Fibroblast of skin of scalp (primary cell): Measurements from ENCODE around the gene MESP2.
A peak's percentile ranks its signal among the peaks of the same experiment; 100 is the strongest.

Source experiments
- DNase-seq: peaks from one replicate; pipeline ENCODE4 v3.0.0-alpha.2; 2013

Gene MESP2

DNA sequence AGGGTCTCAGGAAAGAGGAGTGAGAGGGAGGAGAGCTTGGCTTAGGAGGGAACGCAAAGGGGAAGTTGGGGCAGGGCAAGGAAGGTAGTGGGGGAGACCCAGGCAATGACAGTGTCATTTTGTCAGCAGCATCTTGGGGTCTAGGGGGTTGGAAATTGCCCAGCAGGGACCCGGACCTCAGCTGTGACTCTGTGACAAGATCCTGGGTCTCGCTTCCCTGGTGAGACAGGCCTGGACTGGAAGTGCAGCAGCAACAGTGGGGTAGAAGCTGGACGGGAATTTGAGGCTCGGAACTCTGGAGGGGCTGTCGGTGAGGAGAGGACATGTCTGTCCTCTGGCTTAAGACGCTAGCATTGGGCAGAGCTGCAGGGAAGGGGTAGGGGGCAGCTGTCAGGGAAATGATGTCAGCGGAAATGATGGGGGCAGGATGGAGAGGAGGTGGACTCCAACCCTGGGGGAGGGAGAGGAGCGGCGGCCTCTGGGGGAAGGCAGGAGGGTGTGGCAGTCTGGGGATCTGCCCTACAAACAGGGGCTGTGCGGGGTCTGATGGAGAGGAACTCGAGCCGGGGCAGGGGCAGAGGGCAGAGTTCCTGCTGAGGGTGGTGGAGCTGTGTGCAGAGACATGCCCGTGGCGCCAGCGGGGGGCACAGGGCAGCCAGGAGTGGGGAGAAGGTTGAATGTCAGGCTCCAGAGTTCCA is 26.2 kb downstream of the MESP2 start:
- DNase-seq: no peak

- no peak for DNase-seq
Measured at GRCh38 chr15:89802986-89803824, 27.1 kb downstream of the MESP2 start.

- no peak for DNase-seq
Measured at GRCh38 chr15:89803941-89804800, 28.0 kb downstream of the MESP2 start.

DNA sequence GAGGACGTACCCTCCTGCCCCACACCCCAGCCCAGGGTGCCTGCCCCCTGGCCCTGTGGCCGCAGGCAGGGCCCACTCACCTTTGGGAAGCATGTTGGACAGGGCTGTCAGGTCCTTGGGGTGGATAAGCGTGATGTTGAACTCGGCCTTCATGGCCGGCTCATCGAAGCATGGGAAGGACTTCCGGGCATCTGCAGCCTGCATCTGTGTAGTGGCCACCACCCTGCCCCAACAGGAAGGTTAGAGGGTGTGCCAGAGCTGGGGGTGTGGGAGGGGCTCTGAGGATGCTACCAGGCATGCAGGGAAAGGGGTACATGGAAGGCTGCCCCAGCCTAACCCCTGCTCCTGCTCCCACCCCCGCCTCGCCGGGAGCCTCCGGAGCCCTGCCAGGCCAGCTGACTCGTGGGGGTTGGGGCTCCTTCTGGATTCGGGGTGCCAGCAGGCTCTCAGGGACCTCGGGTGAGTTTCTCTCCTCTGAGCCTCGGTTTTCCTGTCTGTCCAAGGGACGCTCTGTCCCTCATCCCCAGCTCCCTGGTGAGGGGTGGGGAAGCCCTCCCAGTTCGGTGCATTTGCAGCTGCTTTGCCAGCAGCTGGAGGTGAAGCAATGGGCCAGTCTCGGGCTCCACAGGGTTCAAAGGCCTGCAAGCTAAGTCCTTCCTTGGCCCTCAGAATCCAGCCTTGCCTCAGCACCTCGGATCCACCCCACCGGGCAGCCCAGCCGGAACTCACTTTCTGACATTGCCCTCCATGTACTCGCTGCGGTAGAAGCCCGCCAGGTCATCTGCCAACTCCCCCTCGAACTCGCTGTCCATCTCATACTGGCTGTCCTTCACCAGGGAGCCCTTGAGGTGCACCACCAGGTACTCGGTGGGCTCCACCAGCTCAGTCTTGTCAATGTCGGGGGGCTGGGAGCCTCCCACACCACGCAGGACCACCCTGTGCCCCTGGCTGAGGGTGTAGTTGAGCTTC is 29.4 kb downstream of the MESP2 start:
- DNase-seq: no peak

- no peak for DNase-seq
Measured at GRCh38 chr15:89806210-89806558, 30.1 kb downstream of the MESP2 start.

DNA sequence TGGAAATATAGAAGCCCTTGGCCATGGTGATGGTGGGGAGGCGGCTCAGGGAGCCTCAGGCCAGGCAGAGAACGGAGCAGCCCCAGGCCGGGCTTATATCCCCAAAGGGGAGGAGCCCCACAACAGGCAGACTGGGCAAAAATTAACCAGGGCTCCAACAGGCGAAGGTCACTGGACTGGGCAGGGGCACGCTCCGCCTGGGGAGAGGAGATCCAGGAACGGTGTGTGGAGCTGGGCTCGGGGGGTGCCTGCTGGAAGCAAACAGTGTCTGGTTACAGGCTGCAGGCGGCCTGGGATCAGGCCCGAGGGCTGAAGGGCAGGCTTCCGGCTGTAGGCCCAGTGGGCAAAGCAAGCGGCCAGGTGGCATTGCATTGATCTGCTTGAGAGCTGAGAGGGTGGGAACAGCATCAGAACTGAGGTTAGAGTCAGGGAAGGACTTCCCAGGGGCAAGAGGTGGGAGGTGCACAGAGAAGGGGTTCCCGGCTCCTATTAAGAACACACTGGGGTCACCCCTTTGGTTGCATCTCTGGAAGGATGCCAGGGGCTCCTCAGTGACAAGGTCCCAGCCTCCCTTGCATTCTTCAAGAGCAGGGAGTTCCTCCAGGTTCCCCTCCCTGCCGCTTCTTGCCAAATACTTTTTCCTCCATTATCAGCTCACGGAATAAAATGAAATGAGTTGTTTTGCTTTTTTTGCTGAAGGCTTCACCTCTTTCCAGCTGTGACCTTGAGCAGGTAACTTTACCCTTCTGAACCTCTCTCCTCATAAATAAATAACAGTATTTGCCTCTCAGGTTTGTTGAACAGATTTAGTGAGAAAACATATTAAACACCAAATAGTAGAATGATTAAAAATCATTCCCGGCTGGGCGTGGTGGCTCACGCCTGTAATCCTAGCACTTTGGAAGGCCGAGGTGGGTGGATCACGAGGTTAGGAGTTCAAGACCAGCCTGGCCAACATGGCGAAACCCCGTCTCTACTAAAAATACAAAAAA is 30.7 kb downstream of the MESP2 start:
- no peak for DNase-seq

DNA sequence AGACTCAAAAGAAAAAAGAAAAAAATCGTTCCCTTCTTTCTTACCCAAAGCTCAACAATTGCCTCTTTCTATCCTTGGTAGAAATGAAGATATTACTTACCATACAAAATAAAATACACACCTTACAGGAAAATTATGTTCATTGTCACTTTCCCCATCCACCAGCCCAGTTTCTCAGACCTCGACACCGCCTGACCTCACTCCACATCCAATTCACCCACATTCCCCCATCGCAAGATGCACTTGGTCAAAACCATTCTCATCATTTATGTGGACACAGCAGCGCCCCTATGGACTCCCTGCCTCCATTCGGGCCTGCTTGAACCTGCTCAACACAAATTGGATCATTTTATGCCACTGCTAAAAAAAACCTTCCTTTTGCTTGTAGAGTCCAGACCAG is 31.6 kb downstream of the MESP2 start:
- no peak for DNase-seq

DNA sequence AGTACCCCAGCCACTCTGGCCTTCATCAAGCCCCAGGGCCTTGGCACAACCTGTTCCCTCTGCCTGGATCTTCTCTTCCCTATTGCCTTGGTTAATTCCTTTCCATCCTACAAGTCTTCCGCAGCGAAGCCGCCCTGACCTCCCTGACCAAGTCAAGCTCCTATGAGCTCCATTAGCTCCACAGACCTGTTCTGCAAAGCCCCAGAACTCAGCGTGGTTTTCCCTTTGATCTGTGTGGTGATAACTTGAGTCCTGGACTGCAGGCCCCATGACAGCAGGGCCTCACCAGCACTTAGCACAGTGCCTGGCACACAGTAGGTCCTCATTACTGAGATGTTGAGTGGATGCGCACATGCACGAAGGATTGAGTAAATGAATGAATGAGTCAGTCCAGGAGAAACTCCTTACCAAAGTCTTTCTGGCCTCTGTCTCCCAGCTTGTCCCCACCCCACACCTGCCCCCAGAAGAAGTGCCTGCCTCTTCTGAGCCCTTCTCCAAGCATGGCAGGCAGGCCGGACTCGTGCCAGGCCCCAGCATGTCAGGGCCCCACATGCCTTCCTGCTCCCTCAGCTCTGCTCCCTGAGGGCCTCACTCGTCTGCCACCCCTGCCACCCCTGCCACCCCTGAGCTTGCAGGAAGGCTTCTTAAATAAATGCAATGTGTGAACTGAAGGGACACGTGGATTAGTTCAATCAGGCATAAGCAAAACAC is 32.2 kb downstream of the MESP2 start:
- DNase-seq: no peak

- no peak for DNase-seq
Measured at GRCh38 chr15:89809093-89809786, 33.1 kb downstream of the MESP2 start.

GRCh38 chr15:89809787-89810148 is 33.6 kb downstream of the MESP2 start:
- DNase-seq: no peak

GRCh38 chr15:89810837-89811236 is 34.7 kb downstream of the MESP2 start:
- no peak for DNase-seq

DNA sequence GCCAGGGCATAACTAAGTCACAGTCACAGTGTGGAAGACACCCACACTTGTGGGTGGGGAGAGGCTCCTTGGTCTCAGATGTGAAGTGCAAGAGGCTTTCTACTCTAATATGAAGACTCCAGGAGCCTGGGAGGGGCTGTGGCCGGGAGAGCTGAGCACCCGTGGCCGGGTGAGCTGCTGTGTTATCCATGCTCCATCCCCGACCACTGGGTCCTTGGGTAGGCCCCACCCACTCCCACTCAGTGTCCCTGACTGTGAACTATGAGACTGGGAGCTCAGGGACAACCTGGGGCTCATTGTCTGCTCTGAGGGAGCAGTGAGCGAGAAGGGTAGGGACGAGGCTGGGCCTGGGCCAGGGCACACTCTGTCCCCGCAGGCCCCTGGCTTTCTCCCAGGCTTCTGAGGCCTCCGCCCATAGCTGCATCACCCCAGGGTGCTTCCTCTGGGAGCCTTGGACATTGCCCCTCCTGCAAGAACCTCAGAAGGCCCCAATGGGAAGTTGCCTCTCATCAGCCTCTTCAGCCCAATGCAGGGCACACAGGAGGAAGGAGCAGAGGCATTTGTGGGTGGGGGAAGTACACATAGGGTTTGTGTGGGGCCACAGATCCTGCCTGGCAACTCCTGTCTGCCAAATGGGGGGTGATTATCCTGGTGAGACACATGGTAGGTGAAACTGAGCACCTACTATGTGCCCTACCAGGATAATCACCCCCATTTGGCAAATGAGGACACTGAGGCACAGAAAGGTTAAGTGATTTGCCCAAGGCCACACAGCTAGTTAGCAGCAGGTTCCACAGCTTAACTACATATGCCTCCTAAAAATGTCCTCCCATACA is 36.1 kb downstream of the MESP2 start:
- DNase-seq: peak; percentile 58

DNA sequence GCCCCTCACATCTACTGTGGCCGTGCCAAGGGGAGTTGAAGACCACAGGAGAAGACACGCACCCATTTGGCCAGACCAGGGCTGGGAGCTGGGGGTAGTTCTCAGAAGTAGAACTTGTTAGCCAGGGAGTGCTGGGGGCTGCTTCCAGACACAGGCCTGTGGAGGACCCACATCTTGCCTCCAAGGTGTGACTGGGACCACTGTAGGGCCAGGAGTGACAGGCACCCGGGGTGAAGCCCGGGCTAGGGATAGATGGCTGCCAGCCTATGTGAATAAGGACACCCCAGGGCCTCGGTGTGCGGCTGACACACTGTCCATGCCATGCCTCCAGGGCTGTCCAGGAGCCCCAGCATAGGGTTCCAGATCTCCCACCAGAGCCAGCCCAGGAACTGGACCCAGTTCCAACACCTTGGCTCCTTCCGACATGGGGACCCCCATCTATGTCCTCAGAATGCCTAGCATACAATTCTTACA is 36.8 kb downstream of the MESP2 start:
- no peak for DNase-seq

- no peak for DNase-seq
Measured at GRCh38 chr15:89813381-89814111, 37.4 kb downstream of the MESP2 start.

DNA sequence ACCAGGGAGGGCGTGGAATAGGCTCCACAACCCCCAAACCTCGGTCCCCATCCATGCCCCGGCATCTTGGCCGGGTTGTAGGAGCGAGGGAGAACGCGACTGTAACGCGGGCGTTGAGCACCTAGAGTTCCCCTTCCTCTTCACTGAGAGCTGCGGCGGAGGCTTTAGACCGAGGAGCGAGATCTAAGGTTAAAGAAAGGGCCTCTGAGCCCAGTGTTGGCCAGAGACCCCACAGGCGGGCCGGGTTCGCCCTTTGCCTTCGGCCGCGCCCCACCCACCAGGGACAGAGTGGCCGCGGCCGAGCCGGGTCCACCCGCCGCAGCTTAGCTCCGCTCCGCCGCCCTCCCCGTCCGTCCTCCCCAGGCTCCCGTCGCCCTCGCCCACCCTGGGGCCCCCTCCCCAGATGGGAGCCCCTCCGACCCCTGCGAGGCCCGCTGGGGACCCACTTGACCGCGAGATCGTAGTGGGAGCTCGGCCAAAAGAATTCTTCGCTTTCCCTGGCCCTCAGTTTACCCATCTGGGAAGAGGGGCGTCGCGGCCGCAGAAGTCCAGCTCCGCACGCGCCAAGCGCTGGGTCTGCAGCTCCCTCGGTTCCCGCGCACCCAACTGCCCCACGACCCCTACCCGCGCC is 38.1 kb downstream of the MESP2 start:
- DNase-seq: no peak

GRCh38 chr15:89815769-89816168 is 39.6 kb downstream of the MESP2 start:
- no peak for DNase-seq

DNA sequence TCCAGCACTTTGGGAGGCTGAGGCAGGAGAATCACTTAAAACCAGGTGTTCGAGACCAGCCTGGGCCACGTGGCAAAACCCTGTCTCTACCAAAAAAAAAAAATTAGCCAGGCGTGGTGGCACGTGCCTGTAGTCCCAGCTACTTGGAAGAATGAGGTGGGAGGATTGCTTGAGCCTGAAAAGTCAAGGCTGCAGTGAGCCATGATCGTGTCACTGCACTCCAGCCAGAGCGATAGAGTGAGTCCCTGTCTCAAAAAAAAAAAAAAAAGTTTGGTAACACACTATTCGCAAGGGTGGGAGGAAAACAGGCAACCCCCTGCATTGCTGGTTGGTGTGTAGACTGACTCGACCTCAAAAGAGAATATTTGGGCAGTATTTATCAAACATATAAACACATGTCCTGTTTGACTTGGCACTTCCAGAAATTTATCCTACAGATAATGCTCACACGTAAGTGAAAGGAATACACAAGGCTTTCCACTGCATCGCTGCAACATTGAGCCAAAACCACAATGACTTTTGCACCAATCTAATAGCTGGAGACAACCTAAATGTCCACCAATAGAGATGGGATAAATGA is 41.7 kb downstream of the MESP2 start:
- DNase-seq: peak; percentile 33
